HG03066 (cell line): Measurements from ENCODE around the gene TAGLN2.

Experiments
- ATAC-seq: cut with Tn5 transposase; IDR thresholded peaks from one replicate; pipeline ENCODE4 v1.9.1; 2021; ENCODE audit warnings: low read depth; ENCODE audit not compliant: unreplicated experiment

TAGLN2 gene

DNA sequence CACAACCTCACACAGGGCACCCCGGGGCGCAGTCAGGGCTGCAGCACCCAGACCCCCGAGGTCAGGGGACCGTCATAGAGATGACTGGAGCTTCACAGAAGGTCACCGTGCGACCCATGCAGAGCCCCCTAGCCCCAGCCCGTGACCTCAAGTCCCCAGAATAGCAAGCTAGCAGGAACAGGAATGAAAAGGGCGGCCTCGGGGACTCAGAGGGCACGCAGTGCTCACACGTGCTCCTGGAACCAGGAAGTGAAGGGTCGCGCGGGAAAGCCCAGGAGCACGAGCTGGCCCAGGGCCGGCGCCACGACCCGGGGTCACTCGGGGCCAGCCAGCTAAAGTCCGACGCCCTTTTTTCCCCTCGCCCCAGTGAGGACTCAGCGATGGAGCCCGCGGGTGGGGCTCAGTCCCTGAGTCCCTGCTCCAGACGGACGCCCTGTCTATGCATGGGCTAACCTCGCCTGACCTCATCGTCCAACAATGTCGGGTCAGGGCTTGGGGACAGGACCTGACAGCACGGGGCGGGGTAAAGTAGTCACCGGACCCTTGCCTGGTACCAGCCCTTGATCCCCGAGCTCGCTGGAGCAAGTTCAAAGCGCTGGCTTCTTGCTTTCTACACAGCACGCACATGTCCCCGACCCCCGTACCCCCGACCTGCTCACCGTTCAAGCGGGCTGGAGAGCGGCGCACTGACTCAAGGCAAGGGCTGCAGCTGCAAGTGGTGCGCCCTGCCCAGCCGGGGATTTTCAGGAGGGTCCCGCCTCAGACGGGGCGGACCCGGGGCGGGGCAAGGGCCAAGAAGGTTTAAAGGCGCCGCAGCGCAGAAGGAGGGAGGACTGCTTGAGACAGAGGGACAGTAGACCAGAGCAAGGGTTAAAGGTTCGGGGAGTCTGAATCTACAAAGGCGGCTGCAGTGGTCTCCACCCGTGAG, at the start of gene TAGLN2:
TAGLN2 (minus strand) TSS at position 717 of the 928 bp plus-strand sequence. CDS start 4,998 bp downstream, outside the sequence.
- peak; percentile 52 for ATAC-seq

DNA sequence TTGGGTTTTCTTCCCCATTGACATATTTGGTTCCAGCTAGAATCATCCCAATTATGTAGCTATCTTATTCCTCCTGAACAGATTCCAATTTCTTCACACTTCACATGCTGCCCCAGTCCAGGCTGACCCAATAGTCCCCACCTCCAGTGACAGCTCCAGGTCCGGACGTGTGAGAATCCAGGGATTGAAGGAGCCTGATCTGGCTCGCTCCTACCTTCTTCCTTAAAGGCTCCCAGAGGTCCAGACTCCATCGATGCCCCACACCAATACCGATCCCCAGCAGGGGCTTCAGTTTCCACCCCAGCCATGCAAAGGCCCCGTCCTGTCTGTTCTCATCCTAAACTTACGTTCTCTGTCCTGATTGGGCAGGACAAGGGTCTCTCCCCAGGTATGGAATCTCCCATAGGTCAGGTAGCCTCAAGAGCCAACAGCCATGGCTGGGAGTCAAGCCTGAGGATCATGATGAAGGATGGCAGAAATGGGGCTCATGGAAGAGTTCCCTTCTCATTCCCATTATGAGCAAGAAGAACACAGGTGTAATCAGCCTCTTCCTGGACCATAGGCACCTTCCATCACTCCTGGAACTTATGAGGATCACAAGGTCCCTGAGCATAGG, 49.2 kb upstream of the TAGLN2 start:
- no peak for ATAC-seq

- ATAC-seq: no peak
These were observed 48.1 kb upstream of the TAGLN2 start for GRCh38 chr1:159973350-159973940.

GRCh38 chr1:159972443-159973205, 47.3 kb upstream of the TAGLN2 start:
- no peak for ATAC-seq

DNA sequence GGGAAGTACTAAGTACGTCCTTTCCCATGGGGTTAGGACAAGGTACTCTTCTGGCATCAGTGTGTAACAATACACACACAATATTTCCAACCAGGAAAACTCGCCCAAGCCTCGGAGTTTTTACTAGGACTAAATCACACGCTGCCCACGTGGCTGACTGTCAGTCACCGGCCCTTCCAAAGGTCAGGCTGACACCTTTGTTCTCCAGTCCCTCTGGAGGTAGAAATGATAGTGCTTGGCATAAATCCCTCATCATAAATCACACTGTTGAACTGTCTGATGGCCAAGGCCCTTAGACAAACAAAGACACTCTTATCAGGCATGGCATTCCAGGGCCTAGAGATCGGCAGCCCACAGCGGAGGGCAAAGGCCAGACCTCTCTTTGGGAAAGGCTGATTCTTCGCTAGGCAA, 45.6 kb upstream of the TAGLN2 start:
- ATAC-seq: no peak

DNA sequence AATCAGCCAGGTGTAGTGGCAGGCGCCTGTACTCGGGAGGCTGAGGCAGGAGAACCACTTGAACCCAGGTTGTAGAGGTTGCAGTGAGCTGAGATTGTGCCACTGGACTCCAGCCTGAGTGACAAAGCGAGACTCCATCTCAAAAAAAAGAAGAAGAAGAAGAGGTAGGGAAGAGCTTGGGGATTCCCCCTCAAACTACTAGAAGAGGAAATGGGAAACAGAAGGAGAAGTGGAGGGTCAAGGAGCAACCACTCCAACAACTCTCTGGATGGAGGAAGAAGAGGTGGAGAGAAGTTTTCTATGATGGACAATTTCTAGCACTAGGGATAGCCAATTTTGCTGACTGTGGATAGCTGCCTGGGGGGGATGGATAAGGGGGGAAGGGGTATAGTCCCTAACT, 43.6 kb upstream of the TAGLN2 start:
- no peak for ATAC-seq

DNA sequence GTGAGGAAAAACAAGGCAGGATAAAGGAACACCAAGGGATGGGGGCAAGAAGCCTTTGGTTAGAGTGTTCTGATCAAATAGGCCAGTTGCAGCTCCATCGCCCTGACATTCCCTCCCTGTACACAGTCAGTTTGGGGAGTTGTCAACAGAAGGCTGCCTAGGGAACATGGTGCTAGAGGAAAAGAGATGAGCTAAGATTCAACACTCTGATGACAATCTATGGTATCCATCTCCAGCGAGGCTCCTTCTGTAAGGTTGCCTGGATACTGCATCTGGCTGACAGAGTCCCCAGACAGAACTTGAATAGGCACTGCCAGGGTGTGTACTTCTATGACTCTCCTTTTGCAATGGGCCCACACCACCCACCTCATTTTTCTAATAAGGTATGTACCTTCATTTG, 40.0 kb upstream of the TAGLN2 start:
- no peak for ATAC-seq

DNA sequence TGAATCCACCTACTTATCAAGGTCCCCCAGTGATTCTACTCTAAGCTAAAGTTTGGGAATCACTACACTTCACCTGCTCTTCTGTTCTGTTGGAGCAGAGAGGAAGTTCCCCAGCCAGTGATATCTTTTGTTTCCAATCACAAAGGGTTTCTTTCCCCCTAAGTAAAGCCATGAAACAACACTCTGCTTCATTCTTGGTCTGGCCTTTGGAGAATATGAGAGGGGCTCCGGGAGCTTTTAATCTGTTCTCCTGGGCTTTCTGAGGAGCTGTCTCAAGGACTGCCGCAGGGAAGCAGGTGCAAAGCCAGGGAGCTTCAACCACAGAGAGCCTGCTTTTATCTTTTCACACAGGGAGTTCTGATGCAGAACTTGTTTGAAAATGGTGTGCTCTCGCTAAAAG, 38.8 kb upstream of the TAGLN2 start:
- no peak for ATAC-seq

DNA sequence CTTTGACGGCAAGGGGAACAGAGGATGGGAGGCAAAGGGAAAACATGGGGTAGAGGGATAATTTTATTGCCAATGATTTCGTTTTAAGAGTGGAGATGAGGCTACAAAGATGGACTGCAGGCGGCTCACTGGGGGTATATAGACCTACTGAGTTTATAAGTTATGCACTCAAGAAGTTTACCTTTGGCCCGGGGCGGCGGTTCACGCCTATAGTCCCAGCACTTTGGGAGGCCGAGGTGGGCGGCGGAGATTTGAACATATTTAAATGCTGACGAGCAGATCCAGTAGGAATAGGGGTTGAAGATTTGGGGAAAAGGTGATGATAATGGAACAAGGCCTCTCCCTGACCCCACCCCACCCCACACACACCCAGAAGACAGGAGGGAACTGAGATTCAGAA, 36.9 kb upstream of the TAGLN2 start:
- ATAC-seq: no peak

GRCh38 chr1:159961636-159962035, 36.3 kb upstream of the TAGLN2 start:
- ATAC-seq: no peak

GRCh38 chr1:159960721-159961381, 35.5 kb upstream of the TAGLN2 start:
- ATAC-seq: no peak

DNA sequence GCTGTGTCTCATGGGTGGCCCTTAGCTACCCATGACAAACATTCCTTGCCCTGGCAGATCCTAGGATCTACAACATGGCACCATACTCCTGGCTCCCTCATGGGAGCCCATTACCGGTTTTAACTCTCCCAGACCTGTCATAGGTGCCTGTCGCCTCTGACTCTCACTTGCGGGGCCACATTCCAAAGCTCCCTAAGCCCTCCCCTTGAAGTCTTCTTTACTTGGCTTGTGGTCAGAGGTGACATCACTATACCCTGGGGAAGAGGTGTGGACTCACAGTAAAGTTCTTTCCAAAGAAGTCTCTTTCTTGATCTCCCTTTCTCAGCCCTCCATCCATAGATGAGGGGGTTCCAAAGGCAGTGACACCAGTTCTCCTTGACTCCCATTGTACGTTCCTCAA, 34.1 kb upstream of the TAGLN2 start:
- ATAC-seq: no peak

- peak; percentile 58 for ATAC-seq
These were observed 33.5 kb upstream of the TAGLN2 start for GRCh38 chr1:159958719-159959380.

GRCh38 chr1:159957824-159958268, 32.5 kb upstream of the TAGLN2 start:
- ATAC-seq: no peak

GRCh38 chr1:159955456-159955855, 30.1 kb upstream of the TAGLN2 start:
- ATAC-seq: no peak

- no peak for ATAC-seq
These were observed 28.5 kb upstream of the TAGLN2 start, which contains the start of gene SLAMF9 for GRCh38 chr1:159953536-159954515. Gene SLAMF9 (minus strand): TSS chr1:159954237. CDS start chr1:159954137, 100 bp downstream.

GRCh38 chr1:159952932-159953331, 27.6 kb upstream of the TAGLN2 start:
- no peak for ATAC-seq

DNA sequence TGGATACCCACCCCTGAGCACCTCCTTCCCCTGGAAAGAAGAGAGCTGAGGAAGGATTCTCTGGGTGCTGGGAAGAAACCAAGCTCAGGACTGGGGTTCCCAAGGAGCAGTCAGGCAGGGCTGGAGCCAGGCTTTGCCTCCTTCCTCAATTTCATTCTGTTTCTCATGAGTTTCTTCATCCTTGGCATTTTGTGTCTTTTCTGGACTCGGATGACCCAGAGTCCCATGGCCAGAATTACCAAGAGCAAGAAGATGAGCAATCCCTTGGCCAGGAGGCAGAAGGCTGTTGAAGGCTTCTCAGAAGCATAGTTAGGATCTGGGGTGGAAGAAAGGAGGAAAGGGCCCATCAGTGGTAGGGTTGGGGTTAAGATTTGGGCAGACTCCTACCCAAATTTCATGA, 26.2 kb upstream of the TAGLN2 start:
- no peak for ATAC-seq
